ENCODE measurements around the gene SPCS2.
"Not testable (repeated sequence)": the region's sequence is repeated elsewhere in the genome, so short reads cannot be mapped to it uniquely, and the experiment has no call there.

Gene SPCS2

DNA sequence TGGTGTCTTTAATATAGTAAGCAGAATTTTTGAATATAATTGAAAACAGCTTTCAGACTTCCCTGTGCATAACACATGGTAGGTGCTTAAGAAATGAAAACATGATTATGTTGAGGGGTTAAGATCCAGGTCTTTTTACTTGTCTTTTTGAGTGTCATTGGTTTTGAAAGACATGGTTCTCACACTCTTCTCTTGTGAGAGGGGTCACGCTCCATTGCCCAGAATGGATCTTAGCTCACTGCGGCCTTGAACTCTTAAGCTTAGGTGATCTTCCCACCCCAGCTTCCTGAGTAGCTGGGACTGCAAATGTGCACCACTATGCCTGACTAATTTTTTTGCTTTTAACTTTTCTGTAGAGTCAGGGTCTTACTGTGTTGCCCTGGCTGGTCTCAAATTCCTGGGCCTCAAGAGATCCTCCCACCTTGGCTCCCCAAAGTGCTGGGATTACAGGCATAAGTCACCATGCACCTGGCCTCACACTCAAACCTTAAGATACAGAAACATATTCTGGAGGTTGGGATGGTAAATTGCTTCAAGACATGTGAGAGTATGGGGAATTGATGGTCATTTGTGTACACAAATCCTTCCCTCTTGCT lies 1.4 kb downstream of the SPCS2 start:
- no peak for DNase-seq

DNA sequence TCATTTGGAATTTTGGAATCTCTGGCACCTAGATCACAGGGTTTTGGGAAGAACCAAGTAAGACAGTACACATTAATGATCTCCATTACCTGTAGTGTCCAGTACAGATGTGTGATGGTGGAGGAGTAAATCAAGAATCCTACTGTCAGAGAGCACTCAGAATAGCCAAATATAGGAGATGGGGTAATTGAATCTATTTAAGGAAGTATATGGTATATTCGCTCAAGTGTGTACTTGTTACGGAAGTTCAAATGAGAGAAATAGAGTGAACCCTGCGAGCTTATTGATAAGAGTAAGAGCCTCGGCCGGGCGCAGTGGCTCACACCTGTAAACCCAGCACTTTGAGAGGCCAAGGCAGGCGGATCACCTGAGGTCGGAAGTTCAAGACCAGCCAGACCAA lies 2.2 kb downstream of the SPCS2 start:
- DNase-seq: no peak

DNA sequence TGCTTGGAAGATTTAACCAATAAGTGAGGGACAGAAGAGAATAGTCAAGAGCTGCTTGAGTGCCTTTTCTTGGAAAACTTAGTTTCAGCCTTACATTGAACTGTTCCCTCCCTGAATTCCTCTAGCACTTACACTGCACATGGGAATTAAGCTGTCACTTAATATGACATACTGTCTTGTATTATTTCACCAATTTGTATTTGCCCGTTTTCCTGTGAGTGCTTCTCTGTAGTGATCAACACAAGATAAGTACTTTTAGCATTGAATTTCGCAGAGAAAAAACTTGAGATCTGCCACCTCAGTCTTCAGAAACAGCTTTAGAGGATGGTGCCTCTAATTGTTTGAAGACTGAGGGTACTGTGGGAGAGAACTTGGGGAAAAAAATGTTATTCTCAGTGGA lies 3.7 kb downstream of the SPCS2 start:
- DNase-seq: no peak

DNA sequence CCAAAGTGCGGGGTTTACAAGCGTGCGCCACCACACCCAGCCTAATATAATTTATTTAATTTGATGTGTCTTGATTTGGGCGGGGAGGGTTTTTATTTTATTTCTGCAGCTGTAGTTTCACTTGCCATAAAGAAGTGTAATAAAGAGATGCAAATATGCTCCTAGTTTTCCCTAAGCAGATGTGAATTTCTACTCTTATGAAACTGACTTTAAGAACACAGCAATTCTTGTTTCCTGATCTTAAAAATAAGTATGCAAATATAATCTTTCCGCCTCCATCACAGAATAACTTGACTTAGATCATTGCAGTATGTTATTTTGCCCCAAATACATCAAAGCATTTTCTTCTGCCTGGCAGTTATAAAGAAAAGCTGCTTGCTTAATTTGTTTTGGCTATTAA lies 4.4 kb downstream of the SPCS2 start:
- DNase-seq: no peak

DNA sequence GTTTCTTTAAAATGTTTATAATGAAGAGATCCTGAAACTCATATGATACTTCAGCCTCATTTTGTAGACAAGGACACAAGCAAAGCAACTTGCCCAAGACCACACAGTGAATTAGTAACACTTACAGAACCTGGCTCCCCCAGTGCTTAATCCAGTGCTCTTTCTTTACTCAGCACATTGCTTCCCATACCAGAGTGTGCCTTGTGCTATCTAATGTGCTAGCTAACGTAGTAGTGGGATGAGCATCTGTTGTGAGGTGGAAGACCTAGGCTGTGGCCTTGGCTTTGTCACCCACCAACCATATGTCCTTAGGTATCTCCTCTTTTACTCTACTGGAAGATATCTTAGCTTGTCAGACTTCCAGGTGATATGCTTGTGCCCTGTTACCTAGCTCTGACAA lies 5.1 kb downstream of the SPCS2 start:
- DNase-seq: no peak

DNA sequence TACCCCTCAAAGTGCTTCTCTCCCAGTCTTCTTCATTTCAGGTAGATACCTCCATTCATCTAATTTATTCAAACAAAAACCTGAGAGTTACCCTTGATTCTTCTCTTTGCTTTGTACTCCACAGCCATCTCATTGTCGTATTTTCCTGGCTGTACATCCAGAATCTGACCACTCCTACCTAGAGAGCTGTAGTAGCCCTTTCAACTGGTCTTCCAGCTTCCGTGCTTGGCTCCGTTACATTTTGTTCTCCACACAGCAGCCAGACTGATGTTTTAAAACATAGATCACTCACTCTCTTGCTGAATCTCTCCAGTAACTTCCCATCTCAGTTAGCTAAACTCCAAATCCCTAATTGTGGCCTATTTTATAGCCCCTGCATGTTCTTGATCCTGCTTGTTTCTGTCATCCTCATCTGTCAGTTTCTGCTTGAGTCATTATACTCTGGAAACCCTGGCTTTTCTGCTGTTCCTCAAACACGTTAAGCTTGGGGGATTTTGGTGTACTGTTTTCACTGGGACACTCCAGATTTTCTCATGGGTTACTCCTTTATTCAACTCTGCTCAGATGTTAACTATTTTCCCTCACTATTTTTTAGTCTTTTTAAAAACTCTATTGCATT lies 7.4 kb downstream of the SPCS2 start:
- DNase-seq: no peak

DNA sequence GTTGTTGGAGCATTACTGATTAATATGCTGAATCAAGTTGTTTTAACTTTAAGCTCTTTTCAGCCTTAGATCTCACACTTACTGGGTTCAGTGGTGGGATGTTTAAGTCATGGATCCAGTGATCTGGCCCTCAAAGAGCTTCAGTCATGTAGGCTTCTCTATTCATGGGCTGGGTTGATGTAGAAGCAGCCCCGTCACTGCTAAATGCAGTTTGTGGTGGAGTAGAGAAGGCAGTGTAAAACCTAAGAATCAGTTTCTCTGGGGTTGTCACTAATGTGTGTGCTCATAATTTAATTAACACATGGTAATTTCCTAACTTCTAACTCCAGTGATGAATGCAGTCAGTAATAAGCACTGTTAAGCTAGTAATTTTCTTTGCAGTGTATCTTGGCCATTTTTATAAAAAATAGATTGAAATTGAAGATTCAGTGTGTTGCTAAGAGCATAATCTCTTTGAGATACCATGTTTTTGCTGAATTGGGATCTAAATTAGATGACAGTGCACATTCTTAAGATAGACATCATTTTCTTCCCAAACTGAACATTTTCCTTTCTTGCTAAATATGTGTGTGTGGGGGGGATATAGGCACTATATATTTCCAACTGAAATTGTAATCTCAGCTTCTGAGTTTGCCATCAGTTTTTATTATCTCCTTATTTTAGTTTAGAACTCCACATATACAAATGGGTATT lies 9.0 kb downstream of the SPCS2 start:
- DNase-seq: no peak

DNA sequence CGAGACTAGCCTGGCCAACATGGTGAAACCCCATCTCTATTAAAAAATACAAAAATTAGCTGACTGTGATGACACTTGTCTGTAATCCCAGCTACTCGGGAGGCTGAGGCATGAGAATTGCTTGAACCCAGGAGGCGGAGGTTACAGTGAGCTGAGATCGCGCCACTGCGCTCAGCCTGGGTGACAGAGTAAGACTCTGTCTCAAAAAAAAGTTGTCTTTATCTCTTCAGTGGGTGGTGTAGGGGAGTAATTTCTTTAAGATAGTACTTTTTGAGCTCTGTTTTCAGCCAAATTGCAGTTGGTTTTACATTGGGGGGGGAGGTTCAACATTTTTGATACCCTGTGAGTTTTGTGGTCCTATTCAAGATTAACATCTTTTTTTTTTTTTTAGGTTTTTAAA lies 11.1 kb downstream of the SPCS2 start:
- not testable (repeated sequence) for DNase-seq

DNA sequence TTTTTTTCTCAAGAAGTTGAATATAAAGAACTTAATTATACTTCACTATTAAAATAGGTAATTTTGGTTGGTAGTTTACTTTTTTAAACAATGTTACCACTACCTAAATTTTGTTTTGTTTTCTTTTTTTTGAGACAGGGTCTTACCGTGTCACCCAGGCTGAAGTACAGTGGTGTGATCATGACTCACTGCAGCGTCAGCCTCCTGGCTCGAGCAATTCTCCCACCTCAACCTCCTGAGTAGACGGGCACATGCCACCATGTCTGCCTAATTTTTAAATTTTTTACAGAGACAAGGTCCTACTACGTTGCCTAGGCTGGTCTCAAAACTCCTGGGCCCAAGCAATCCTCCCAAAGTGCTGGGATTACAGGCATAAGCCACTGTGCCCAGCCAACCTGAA lies 17.6 kb downstream of the SPCS2 start:
- DNase-seq: no peak

DNA sequence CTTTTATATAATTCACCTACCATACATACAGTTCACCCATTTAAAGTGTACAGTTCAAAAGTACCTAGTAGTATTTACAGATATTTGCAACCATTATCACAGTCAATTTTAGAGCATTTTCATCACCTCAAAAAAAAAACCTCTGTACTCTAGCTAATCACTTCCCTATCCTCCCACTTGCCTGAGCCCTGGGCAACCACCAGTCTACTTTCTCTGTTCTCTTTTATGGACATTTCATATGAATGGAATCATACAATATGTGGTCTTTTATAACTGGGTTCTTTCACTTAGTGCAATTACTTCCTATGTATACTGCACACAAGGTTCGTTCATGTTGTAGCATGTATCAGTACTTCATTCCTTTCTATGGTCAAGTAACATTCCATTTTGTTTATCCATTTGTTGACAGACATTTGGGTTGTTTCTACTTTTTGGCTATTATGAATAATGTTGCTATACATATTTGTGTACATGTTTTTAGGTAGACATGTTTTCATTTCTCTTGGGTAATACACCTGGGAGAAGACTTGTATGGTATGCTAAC lies 21.9 kb downstream of the SPCS2 start:
- DNase-seq: no peak

DNA sequence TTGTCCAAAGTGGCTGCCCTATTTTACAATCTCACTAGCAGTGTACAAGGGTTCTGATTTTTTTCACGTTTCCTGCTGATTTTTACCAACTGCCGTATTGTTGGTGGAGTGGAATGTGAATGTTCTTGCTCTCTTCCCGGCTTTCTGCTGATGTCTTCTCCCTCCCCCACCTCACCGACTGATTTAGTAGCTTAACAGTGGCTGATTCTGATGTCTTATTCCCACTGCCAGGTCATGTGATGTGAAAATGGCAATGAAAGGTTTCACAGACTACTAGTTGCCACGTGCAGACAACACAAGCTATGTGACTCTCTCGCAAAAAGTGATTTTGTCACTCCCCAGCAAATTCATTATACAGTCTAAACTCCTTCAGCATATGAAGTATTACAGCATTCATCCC lies 22.4 kb downstream of the SPCS2 start:
- DNase-seq: no peak

DNA sequence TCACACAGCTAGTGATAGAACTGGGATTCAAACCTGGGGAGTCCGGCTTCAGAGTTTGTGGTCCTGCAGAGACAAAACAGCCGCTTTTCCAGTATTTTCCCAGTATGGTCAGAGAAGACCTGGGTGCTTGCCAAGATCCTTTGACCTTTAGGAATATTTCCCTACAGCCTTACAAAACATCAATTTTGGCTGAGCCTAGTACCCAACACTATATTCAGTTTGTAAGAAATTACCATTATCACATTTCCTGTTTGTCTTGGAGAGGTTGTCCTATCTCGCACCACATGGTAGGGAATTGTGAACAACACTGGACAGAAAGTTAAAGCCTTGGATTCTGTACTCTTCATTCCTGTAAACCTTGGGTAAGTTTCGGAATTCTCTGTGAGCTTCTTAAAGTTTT lies 29.0 kb downstream of the SPCS2 start:
- DNase-seq: no peak

DNA sequence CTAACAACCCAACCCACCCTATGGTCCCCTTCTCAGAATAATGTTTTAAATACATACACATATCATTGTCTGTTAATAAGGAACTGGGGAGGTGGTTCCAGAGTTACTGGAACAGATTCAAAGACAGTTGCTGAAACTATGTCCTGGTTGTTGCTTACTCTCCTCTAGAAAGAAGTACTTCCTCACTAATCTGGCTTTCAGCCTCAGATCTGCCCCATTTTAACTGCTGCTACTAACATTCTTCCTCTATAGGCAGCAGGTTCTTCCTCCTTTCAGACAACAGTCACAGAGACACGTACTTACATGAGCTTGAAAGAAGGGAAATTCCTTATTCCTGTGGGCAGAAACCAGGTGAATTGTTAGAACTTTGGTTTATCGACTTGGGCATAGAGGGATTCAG lies 31.6 kb downstream of the SPCS2 start:
- no peak for DNase-seq

DNA sequence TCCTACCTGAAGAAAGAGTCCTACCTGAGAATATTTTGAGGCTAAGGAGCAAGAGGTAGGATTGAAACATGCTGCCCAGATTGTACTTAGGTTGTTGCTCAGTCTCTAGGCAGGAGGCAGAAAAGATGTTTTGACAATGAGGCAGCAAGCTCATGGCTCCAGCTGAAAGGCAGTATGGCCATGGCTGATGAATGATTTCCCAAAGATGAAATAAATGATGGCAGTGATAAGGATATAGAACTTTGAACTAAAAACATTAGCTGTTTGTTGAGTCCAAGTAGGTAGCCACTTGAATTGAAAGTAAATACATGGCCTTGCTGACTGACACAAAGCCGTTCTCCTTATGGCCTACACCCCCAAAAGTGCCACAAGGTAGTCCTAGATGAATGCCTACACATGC lies 32.8 kb downstream of the SPCS2 start:
- DNase-seq: no peak

DNA sequence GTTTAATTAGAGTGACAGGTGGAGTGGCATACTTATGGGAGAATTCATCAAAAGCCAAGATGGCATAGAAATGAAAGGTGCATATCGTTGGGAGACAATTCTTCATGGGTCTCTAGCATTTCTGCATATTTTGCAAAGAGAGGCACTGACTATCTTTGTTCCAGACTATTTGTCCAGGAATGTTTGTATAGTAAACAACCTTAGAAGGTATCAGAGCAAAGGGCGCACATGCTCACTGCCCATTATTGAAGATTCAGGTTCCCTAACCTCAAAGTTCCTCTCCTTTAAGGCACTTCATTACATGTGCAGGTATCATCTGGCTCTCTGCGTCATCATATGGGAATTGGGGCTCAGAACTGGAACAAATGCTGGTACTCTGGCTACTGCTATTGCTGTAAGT lies 35.0 kb downstream of the SPCS2 start:
- no peak for DNase-seq

DNA sequence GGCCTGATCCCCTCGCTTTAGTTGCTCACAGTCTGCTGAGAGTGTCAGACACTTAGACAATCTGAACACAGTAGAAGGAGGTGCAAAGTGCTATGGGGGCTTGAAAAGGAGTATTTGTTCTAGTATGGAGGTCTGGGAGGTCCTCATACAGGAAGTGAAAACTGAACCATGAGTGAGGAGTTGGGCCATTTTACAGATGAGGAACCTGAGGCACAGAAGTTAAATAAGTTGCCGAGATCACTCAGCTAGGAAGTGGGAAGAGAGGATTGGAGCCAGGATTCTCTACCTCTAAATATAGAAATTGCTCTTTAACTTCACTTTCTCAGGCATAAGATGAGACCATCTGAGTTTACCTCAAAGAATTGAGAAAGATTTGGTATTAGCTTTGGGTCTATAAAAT lies 35.7 kb downstream of the SPCS2 start:
- DNase-seq: no peak

DNA sequence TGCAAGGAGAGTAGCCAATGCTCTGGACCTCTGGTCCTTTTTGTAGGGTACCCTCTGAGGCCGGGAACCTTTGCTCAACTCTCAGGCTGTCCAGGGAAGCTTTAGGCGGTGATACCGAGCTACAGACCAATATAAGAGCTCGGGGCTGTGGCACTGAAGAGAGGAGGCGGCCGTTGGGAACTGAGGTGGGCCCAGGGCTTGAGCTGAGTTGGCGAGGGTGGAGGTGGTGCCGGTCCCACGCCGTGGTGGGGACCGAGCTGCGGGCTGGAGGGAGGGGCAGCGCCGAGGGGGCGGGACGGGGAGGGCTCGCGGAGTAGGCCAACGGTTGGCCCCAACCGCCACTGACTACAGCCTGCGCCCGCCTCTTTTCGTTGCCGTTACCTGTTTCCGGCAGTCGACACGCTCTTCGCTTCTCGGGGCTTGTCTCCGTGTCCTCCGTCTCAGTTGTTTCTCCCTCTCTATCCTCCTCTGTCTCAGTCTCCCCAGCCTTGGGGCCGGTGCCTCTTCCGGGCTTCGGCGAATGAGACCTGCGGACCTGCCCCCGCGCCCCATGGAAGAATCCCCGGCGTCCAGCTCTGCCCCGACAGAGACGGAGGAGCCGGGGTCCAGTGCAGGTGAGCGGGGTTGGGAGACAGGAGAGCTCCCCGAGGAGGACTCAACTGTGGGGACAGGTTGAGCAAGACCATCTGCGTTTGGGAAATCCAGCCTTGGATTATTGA lies 39.6 kb downstream of the SPCS2 start, which contains the start of gene NEU3:
Gene NEU3, plus strand, starts transcription at position 393 of the 719 bp plus-strand sequence. Its CDS starts 128 bp downstream, at position 521.
- DNase-seq: peak; percentile 69

DNA sequence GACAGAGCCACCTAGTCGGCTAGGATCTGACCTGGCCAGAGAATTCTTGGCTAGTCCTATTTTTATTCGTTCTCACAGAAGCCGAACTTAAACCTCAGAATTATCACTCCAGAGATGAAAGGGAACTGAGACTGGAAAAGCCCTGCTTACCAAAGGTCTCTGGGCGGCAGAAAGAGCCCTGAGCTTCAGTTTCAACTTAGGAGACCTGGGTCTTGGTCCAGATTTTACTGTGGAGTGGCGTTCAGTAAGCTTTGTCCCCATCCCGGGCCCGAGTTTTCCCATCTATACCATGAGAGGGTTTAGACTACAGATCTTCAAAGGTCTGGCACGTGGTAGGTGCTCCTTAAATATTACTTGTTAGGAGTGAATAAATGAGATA lies 40.2 kb downstream of the SPCS2 start:
- no peak for DNase-seq

DNA sequence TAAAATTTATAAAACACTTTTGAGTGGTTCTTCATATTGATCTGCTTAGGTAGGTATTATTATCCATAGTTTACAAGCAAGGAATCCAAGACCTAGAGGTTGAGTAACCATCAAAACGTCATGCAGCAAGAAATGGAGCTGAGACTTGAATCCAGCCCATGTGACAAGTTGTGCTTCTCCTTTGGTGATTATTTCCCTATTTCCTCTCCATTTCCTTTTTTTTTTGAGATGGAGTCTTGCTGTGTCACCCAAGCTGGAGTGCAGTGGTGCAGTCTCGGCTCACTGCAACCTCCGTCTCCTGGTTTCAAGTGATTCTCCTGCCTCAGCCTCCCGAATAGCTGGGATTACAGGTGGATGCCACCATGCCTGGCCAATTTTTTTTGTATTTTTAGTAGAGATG lies 41.1 kb downstream of the SPCS2 start:
- not testable (repeated sequence) for DNase-seq

DNA sequence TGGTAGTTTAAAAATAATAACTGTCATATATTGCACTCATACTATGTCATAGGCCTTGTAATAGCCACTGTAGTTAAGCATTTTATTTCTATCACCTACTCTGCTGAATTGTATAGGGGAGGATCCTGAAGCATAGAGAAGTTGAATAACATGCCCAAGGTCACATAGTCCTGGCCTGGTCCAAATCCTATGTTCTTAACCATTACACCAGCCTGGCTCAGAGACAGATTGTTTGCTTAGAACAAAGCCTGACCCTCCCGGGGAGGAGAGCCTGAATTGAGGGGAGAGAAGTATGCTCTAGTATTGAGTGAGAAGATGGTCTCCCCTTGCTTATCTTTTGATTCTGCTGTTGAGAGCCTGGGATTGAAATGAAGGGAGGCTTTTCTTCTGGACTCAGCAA lies 41.9 kb downstream of the SPCS2 start:
- DNase-seq: no peak

DNA sequence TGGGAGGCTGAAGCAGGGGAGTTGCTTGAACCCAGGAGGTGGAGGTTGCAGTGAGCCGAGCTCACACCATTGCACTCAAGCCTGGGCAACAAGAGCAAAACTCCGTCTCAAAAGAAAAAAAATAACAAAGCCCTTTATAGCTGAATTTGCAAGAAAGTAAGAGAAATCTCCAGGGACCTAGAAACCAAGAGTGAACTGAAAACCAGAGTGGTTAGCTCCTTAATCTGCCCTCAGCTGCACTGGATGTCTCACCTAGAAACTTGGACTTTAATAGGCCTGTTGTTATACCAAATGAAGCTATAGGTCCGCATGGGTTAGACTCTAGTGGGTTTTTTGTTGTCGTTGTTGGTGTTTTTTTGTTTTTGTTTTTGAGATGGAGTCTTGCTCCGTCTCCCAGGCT lies 43.8 kb downstream of the SPCS2 start:
- no peak for DNase-seq

DNA sequence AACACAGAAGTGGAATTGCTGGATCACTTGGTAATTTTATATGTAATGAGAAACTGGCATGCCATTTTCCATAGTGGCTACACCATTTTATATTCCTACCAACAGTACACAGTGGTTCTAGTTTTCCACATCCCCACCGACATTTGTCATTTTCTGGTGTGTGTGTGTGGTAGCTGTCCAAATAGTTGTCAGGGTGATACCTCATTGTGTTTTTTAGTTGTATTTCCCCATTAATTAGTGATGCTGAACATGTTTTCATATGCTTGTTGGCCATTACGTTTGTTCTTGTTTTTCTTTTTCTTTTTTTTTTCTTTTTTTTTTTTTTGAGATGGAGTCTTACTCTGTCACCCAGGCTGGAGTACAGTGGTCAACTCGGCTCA lies 51.9 kb downstream of the SPCS2 start:
- DNase-seq: no peak

DNA sequence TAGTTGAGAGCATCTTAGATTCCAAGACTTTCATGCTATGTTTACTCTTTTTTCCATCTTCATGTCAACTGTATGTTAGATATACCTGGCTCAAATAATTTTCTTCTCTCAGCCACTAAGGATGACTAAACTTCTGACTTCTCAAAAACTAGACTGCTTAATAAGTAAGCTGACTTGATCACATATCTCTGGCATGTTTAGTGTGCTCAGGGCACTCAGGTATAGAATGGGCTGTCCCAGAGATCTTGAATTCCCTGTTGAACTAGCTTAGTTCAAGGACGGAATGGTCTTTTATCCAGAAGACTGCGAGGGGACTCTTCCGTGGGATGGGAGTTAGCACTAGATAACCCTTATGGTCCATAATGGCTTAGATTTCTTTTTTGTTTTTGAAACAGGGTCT lies 52.6 kb downstream of the SPCS2 start:
- DNase-seq: no peak

DNA sequence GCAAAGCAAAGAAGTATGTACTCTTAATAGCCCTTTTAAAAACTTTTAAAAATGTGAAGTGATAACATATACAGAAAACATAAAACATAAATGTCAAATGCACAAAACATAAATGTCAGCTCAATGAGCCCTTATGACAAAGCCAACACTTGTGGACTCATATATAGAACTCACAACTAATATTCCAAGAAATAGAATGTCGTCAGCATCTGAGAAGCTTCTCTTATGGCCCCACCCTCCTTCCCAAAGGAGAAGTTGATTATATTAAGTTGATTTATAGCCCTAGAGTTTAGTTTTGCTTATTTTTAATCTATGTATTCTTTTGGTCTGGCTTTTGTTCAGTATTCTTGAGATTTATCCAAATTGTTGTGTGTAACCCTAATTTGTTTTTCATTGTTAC lies 53.5 kb downstream of the SPCS2 start:
- no peak for DNase-seq

Data from activated gamma-delta T cell (primary cell).